Activated naive CD8-positive, alpha-beta T cell treated with anti-CD3 and anti-CD28 coated beads, Interleukin-2, amount 50 U/mL, for 16 hours (primary cell): ENCODE measurements around the gene FAM149A.

Source experiments
- DNase-seq: peaks from one replicate; pipeline ENCODE4 v3.0.0-alpha.2; 2020; ENCODE audit warnings: low read depth, low spot score

The FAM149A gene

GRCh38 chr4:186202490-186203140, 98.1 kb downstream of the FAM149A start:
- DNase-seq: no peak

DNA sequence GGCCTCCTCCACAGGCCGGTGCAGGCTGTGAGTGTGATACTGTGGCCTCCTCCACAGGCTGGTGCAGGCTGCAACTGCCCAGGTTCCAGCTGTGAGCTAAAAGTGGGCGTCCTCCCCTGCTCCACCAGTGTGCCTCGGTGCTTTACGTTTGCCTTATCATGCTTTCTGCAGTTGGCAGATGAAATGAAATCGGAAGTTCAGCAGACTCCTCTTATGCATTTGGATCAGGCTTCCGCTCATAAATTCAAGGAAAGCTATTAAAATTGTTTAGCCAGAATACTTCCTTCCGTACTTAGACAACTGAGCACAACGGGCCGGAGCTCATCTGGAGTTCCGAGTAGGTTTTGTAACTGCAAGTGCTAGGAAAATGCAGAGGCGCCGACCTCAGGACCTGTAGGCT, 98.9 kb downstream of the FAM149A start:
- DNase-seq: no peak

DNA sequence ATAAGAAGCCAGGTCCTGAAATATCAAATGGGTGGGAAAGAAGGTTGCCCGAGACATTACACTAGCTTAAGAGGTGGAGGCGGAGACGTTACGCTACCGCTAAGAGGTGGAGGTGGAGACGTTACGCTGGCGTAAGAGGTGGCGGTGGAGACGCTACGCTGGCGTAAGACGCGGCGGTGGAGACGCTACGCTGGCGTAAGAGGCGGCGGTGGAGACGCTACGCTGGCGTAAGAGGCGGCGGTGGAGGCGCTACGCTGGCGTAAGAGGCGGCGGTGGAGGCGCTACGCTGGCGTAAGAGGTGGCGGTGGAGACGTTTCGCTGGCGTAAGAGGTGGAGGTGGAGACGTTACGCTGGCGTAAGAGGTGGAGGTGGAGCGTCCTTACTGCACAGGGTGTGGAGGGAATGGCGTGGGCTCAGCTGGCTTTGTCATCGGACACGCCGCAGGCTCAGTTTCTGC, 99.6 kb downstream of the FAM149A start:
- DNase-seq: no peak

DNA sequence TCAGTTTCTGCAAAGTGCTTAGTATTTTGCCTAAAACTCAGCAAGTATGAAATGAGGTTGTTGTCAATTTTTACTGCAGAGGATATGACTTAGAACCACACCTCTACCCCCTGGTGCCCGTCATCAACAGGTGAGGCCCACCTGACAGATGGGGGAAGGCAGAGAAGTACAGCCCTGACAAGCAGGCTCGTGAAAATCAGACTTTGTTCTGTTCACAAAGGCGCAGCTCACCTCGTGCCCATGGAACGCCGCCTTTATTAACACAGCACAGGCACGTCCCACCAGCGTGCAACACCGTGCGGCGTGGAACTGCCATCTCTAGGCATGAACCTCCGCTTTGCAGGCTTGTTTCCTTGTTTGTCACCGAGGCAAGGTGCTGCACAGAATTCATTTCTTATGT, 100.2 kb downstream of the FAM149A start:
- DNase-seq: no peak

GRCh38 chr4:186205156-186205555, 100.7 kb downstream of the FAM149A start:
- DNase-seq: no peak

DNA sequence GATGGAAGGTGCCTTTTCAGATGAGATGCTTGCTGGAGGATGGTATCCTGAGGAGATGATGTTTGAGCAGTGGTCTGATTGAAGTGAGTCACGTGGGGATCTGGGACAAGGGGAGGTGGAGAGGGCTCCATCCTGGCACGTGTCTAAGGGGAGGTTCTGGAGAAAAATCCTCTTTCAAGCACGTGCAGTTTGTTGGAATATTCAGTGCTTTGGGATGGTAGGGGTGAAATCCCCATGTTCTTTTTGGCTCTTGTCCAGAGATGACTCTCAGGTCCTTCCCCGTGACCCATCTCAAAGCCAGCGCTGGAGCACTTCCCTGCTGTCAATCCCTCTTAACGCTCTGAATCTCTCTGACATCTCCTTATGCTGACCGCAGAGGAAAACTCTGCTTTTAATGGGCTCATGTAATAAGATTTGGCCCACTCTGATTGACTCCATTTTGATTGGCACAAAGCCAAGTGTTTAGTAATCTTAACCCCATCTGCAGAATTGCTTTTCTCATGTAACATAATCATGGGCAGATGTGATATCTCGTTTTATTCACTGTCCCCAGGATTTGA, 112.0 kb downstream of the FAM149A start:
- no peak for DNase-seq

- no peak for DNase-seq
Measured at GRCh38 chr4:186217733-186218293, 113.3 kb downstream of the FAM149A start.

- DNase-seq: no peak
Measured at GRCh38 chr4:186221624-186222023, 117.1 kb downstream of the FAM149A start.
